HepG2 (cell line): ENCODE measurements around the gene SPRYD3. TPM values are rescaled to one million over a fixed set of nuclear protein-coding genes. Genes with fewer than 3 reads are reported as not detected.

Experiments used
- FOXA1 ChIP-seq, 2 experiments: fragments of 450-650 bp in 1 of 2; sonication (generic) in 1 of 2; formaldehyde crosslinking in 1 of 2; IDR thresholded peaks; 2 replicates each; pipeline versions ENCODE4 v1.4.0 to v1.6.1; 2016 to 2020; ENCODE audit warnings: missing genetic modification reagents in 1 of 2
- GABPB1 ChIP-seq: IDR thresholded peaks from 2 replicates; pipeline ENCODE4 v1.6.1; 2016; ENCODE audit warnings: mild to moderate bottlenecking, missing genetic modification reagents, moderate library complexity, missing compliant biosample characterization
- JDP2 ChIP-seq: sonication (generic); formaldehyde crosslinking; IDR thresholded peaks from 2 replicates; pipeline ENCODE4 v1.8.1; 2022; ENCODE audit warnings: missing genetic modification reagents, borderline replicate concordance
- NR2F1 ChIP-seq, 2 experiments: fragments of 450-650 bp in 1 of 2; formaldehyde crosslinking in 1 of 2; IDR thresholded peaks; 2 replicates each; pipeline versions ENCODE4 v1.5.0 to v1.6.1; 2016 to 2020; ENCODE audit warnings: mild to moderate bottlenecking in 1 of 2, missing compliant biosample characterization in 1 of 2, missing genetic modification reagents in 1 of 2, moderate library complexity in 1 of 2
- PAWR ChIP-seq: sonication (generic); formaldehyde crosslinking; IDR thresholded peaks from 2 replicates; pipeline ENCODE4 v1.4.0; 2020; ENCODE audit warnings: missing genetic modification reagents, mild to moderate bottlenecking, borderline replicate concordance
- RFX5 ChIP-seq: IDR thresholded peaks from 2 replicates; pipeline ENCODE4 v1.6.1; 2011; ENCODE audit warnings: low read depth, low read length, improper control_type of control experiment
- RXRB ChIP-seq: IDR thresholded peaks from 2 replicates; pipeline ENCODE4 v1.6.1; 2016; ENCODE audit warnings: borderline replicate concordance, missing genetic modification reagents, missing compliant biosample characterization
- SSRP1 ChIP-seq: IDR thresholded peaks from 2 replicates; pipeline ENCODE4 v1.6.1; 2016; ENCODE audit warnings: control low read depth
- TBP ChIP-seq: sonication (generic); formaldehyde crosslinking; IDR thresholded peaks from 2 replicates; pipeline ENCODE4 v1.5.0; 2020; ENCODE audit warnings: missing genetic modification reagents
- TCF12 ChIP-seq, 2 experiments: fragments of 450-650 bp in 1 of 2; sonication (generic) in 1 of 2; formaldehyde crosslinking in 1 of 2; IDR thresholded peaks; 2 replicates each; pipeline versions ENCODE4 v1.6.1 to v1.8.0; 2017 to 2022; ENCODE audit warnings: antibody characterized with exemption in 1 of 2, mild to moderate bottlenecking in 1 of 2, missing genetic modification reagents in 1 of 2, moderate library complexity in 1 of 2
- TERF1 ChIP-seq: sonication (generic); formaldehyde crosslinking; IDR thresholded peaks from 2 replicates; pipeline ENCODE4 v1.8.0; 2022; ENCODE audit warnings: mild to moderate bottlenecking, missing genetic modification reagents, moderate library complexity
- TMF1 ChIP-seq: sonication (generic); formaldehyde crosslinking; IDR thresholded peaks from 2 replicates; pipeline ENCODE4 v1.8.1; 2022; ENCODE audit warnings: low read depth, missing genetic modification reagents
- ZBTB10 ChIP-seq: sonication (generic); formaldehyde crosslinking; IDR thresholded peaks from 2 replicates; pipeline ENCODE4 v1.4.0; 2020; ENCODE audit warnings: missing genetic modification reagents, borderline replicate concordance
- ZBTB7B ChIP-seq: sonication (generic); formaldehyde crosslinking; IDR thresholded peaks from 2 replicates; pipeline ENCODE4 v1.4.0; 2020; ENCODE audit warnings: missing genetic modification reagents
- ZC3H13 ChIP-seq: sonication (generic); formaldehyde crosslinking; IDR thresholded peaks from 2 replicates; pipeline ENCODE4 v1.8.1; 2023; ENCODE audit warnings: mild to moderate bottlenecking, missing genetic modification reagents, moderate library complexity
- ZMAT5 ChIP-seq: sonication (generic); formaldehyde crosslinking; IDR thresholded peaks from 2 replicates; pipeline ENCODE4 v1.5.0; 2020; ENCODE audit warnings: mild to moderate bottlenecking, low read depth, missing genetic modification reagents, borderline replicate concordance
- ZMYM4 ChIP-seq: sonication (generic); formaldehyde crosslinking; IDR thresholded peaks from 2 replicates; pipeline ENCODE4 v1.8.1; 2023; ENCODE audit warnings: mild to moderate bottlenecking, missing genetic modification reagents
- ZNF224 ChIP-seq: sonication (generic); formaldehyde crosslinking; IDR thresholded peaks from 2 replicates; pipeline ENCODE4 v1.5.0; 2020; ENCODE audit warnings: mild to moderate bottlenecking, missing genetic modification reagents
- ZNF281 ChIP-seq: sonication (generic); formaldehyde crosslinking; IDR thresholded peaks from 2 replicates; pipeline ENCODE4 v1.4.0; 2020; ENCODE audit warnings: missing genetic modification reagents, borderline replicate concordance
- ZNF362 ChIP-seq: sonication (generic); formaldehyde crosslinking; IDR thresholded peaks from 2 replicates; pipeline ENCODE4 v1.4.0; 2020; ENCODE audit warnings: missing genetic modification reagents, mild to moderate bottlenecking, borderline replicate concordance
- ZNF570 ChIP-seq: sonication (generic); formaldehyde crosslinking; IDR thresholded peaks from 2 replicates; pipeline ENCODE4 v1.4.0; 2020; ENCODE audit warnings: mild to moderate bottlenecking, missing genetic modification reagents, borderline replicate concordance
- ZNF781 ChIP-seq: sonication (generic); formaldehyde crosslinking; IDR thresholded peaks from 2 replicates; pipeline ENCODE4 v1.5.1; 2020; ENCODE audit warnings: borderline replicate concordance, mild to moderate bottlenecking, missing genetic modification reagents; ENCODE audit errors: not compliant biosample characterization
- polyA plus RNA-seq, 8 experiments: library from polyadenylated mRNA; depleted of rRNA in 3 of 8; stranded (reverse) in 7 of 8; unstranded in 1 of 8; fragments of >200 nt; fragmentation: Illumina TruSeq in 4 of 8; extraction: Trizol in 4 of 8; gene quantifications; 2 replicates each; pipeline versions ENCODE4 v1.2.1 to v1.2.3, GENCODE V29; 2011 to 2016; ENCODE audit warnings: low read depth in 4 of 8, missing spikeins in 1 of 8, mixed read lengths in 1 of 8; ENCODE audit not compliant: insufficient read depth in 1 of 8
- total RNA-seq, 5 experiments: library from RNA; depleted of rRNA; stranded (reverse); fragments of >200 nt; fragmentation: Illumina TruSeq; extraction: Trizol; gene quantifications; 2 replicates each; pipeline ENCODE4 v1.2.3, GENCODE V29; 2016; ENCODE audit warnings: low read depth in 1 of 5

SPRYD3 gene
- total and polyA plus RNA-seq, 2 of the 13 experiments (the other 11 are each of a cell fraction or from before 2014, with no cell fraction given), result 9.0 to 9.2 TPM

- TF ChIP-seq TCF12 (IDR thresholded peaks at IDR 0.05) (no peak), TCF12 (CRISPR knock-in tag; IDR thresholded peaks at IDR 0.05) (no peak), ZNF570 (no peak), PAWR (no peak), TMF1 (CRISPR knock-in tag) (no peak), TERF1 (CRISPR knock-in tag) (no peak), FOXA1 (IDR thresholded peaks at IDR 0.05) (no peak), FOXA1 (CRISPR knock-in tag; IDR thresholded peaks at IDR 0.05) (0 out of 2 replicates have a peak, but pooled peaks have one; percentile 7), ZNF781 (no peak), RXRB (peak; percentile 49), ZBTB7B (CRISPR knock-in tag) (0 out of 2 replicates have a peak, but pooled peaks have one; percentile 18), SSRP1 (CRISPR knock-in tag) (no peak), ZMYM4 (CRISPR knock-in tag) (peak; percentile 29; the same call in 1 of the 2 replicates), ZBTB10 (CRISPR knock-in tag) (no peak), NR2F1 (CRISPR knock-in tag; IDR thresholded peaks at IDR 0.05) (peak; percentile 18 to 89; a peak in 2 of 4 replicates), ZNF224 (CRISPR knock-in tag) (no peak), TBP (no peak), ZNF362 (CRISPR knock-in tag) (peak; percentile 54; the same call in 1 of the 2 replicates), ZC3H13 (CRISPR knock-in tag) (no peak), JDP2 (CRISPR knock-in tag) (no peak), ZNF281 (no peak), ZMAT5 (no peak), RFX5 (no peak), GABPB1 (CRISPR knock-in tag) (no peak)
These were observed 26.1 kb upstream of the SPRYD3 start (continued) for GRCh38 chr12:53105256-53105655.
